ENCODE measurements around the gene ADCYAP1R1.

The ADCYAP1R1 gene

DNA sequence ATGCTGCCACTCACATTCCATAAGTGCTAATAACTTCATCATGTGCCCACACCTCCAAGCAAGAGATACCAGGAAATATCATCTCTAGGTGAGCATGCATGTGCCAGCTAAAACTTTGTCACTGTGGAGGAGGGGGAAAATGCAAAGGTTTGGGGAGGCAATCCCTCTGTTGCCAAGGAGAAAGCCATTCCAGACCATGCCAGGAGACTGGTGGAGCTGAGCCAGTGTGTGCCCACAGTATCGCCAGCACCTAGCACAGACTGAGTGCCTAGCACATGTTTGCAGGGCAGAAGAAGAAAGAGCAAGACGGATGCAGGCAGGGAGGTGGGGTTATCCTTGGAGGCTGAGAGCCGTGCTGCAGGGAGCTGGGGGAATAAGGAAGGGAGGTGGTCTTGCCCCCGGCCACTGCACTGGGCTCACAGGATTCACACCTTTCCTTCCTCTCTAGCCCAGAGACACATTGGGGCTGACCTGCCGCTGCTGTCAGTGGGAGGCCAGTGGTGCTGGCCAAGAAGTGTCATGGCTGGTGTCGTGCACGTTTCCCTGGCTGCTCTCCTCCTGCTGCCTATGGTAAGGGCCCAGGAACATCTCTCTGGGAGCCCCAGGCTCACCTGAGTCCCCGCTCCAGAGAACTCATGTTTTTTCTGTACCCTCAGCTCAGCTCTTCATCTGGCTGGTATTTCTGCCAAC lies 10.8 kb downstream of the ADCYAP1R1 start:
- no peaks in the 10 kb centered on the region for H3K36me3 ChIP-seq (ENCODE audit: insufficient read depth, low read length)
- no peak overlapping the region for H3K9ac ChIP-seq (ENCODE audit: low read depth, low read length)
- DNase-seq (no peak), ATAC-seq (ENCODE audit: insufficient read depth, low read depth) (no peak)
- TF ChIP-seq, protein P1, sequence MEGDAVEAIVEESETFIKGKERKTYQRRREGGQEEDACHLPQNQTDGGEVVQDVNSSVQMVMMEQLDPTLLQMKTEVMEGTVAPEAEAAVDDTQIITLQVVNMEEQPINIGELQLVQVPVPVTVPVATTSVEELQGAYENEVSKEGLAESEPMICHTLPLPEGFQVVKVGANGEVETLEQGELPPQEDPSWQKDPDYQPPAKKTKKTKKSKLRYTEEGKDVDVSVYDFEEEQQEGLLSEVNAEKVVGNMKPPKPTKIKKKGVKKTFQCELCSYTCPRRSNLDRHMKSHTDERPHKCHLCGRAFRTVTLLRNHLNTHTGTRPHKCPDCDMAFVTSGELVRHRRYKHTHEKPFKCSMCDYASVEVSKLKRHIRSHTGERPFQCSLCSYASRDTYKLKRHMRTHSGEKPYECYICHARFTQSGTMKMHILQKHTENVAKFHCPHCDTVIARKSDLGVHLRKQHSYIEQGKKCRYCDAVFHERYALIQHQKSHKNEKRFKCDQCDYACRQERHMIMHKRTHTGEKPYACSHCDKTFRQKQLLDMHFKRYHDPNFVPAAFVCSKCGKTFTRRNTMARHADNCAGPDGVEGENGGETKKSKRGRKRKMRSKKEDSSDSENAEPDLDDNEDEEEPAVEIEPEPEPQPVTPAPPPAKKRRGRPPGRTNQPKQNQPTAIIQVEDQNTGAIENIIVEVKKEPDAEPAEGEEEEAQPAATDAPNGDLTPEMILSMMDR (IDR thresholded peaks at IDR 0.05; ENCODE audit: borderline replicate concordance, extremely low read depth, low read length, poor library complexity, severe bottlenecking): no peak
- no peak for TF ChIP-seq EZH2 (IDR thresholded peaks at IDR 0.05; ENCODE audit: borderline replicate concordance, low read depth, low read length, severe bottlenecking)
- H3K27ac ChIP-seq (ENCODE audit: low read length): no peak overlapping the region
- H3K79me2 ChIP-seq (ENCODE audit: insufficient read depth, low read length): no peaks in the 10 kb centered on the region
- H3K4me1 ChIP-seq (ENCODE audit: insufficient read depth, low read length): no peaks in the 10 kb centered on the region
- H2AFZ ChIP-seq (ENCODE audit: low read depth, low read length): no peak overlapping the region
- H3K9me3 ChIP-seq (ENCODE audit: insufficient read depth, low read length, severe bottlenecking): no peaks in the 10 kb centered on the region
- H3K4me3 ChIP-seq (ENCODE audit: low read depth in 1 of 2, low read length in 2 of 2): no peak overlapping the region
- no peak overlapping the region for H3K4me2 ChIP-seq (ENCODE audit: insufficient read depth, low read length)
- peaks cover 13% of the 10 kb centered on the region for H3K27me3 ChIP-seq (ENCODE audit: insufficient read depth, low read length, poor library complexity)
- H4K20me1 ChIP-seq (ENCODE audit: insufficient read depth, low read length): no peaks in the 10 kb centered on the region

DNA sequence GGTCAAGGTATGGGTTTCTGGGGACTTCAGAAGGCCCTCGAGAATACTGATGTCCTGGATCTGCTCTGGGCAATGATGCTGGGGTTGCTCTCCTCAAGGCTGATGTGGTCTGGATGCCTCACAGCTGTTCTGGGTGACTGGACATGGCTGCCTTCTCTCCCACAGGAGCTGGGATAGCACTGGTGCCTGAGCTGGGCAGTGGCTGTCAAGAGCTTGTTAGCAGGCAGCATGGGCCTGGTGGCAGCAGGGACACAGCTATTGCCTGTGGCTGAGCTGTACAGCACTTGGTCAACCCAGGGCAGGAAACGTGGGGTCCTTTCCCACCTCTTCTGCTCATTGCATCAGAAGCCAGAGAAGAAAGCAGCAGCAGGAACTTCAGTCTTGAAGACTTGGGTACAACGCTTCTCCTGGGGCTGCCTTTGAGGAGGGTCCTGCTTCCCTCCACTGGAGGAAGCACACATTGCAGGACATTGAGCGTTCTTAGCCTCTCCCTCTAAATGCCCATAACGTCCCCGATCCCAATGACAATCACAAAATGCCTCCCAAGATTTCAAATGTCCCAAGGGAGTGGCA lies 13.0 kb downstream of the ADCYAP1R1 start:
- no peak overlapping the region for H2AFZ ChIP-seq (ENCODE audit: low read depth, low read length)
- no peak for TF ChIP-seq EZH2 (IDR thresholded peaks at IDR 0.05; ENCODE audit: borderline replicate concordance, low read depth, low read length, severe bottlenecking)
- TF ChIP-seq, protein P1 (IDR thresholded peaks at IDR 0.05; ENCODE audit: borderline replicate concordance, extremely low read depth, low read length, poor library complexity, severe bottlenecking): no peak
- no peak overlapping the region for H3K9ac ChIP-seq (ENCODE audit: low read depth, low read length)
- H3K36me3 ChIP-seq (ENCODE audit: insufficient read depth, low read length): no peaks in the 10 kb centered on the region
- DNase-seq (no peak), ATAC-seq (ENCODE audit: insufficient read depth, low read depth) (no peak)
- peaks cover 21% of the 10 kb centered on the region for H3K27me3 ChIP-seq (ENCODE audit: insufficient read depth, low read length, poor library complexity)
- no peaks in the 10 kb centered on the region for H4K20me1 ChIP-seq (ENCODE audit: insufficient read depth, low read length)
- H3K27ac ChIP-seq (ENCODE audit: low read length): no peak overlapping the region
- no peaks in the 10 kb centered on the region for H3K4me1 ChIP-seq (ENCODE audit: insufficient read depth, low read length)
- H3K4me2 ChIP-seq (ENCODE audit: insufficient read depth, low read length): no peak overlapping the region
- no peaks in the 10 kb centered on the region for H3K79me2 ChIP-seq (ENCODE audit: insufficient read depth, low read length)
- no peaks in the 10 kb centered on the region for H3K9me3 ChIP-seq (ENCODE audit: insufficient read depth, low read length, severe bottlenecking)
- no peak overlapping the region for H3K4me3 ChIP-seq (ENCODE audit: low read depth in 1 of 2, low read length in 2 of 2)

DNA sequence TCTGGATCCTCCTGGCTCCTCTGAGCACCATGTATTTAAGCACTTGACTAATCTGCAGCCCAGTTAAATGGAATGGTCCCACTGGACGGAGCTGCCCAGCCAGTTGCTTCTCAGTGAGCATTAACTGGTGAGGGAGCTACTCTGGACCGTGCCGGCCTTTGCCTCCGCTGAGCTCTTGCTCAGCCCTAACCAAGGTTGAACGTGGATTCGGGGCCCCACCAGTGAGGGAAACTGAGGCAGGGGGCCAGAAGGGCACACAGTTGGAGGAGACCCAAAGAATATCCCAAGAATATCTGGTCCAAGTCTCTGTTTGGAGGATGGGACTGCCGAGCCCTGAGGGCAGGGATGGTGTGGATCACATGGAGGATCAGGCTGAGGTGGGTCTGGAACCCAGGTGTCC lies 13.7 kb downstream of the ADCYAP1R1 start:
- H3K27me3 ChIP-seq (ENCODE audit: insufficient read depth, low read length, poor library complexity): peaks cover 21% of the 10 kb centered on the region
- no peak overlapping the region for H3K4me2 ChIP-seq (ENCODE audit: insufficient read depth, low read length)
- H3K4me3 ChIP-seq (ENCODE audit: low read depth in 1 of 2, low read length in 2 of 2): no peak overlapping the region
- no peaks in the 10 kb centered on the region for H3K4me1 ChIP-seq (ENCODE audit: insufficient read depth, low read length)
- TF ChIP-seq, protein P1 (IDR thresholded peaks at IDR 0.05; ENCODE audit: borderline replicate concordance, extremely low read depth, low read length, poor library complexity, severe bottlenecking): no peak
- TF ChIP-seq EZH2 (IDR thresholded peaks at IDR 0.05; ENCODE audit: borderline replicate concordance, low read depth, low read length, severe bottlenecking): no peak
- no peak overlapping the region for H2AFZ ChIP-seq (ENCODE audit: low read depth, low read length)
- H3K36me3 ChIP-seq (ENCODE audit: insufficient read depth, low read length): no peaks in the 10 kb centered on the region
- no peak overlapping the region for H3K9ac ChIP-seq (ENCODE audit: low read depth, low read length)
- no peak overlapping the region for H3K27ac ChIP-seq (ENCODE audit: low read length)
- no peaks in the 10 kb centered on the region for H3K79me2 ChIP-seq (ENCODE audit: insufficient read depth, low read length)
- ATAC-seq (ENCODE audit: insufficient read depth, low read depth) (no peak), DNase-seq (no peak)
- H4K20me1 ChIP-seq (ENCODE audit: insufficient read depth, low read length): no peaks in the 10 kb centered on the region
- H3K9me3 ChIP-seq (ENCODE audit: insufficient read depth, low read length, severe bottlenecking): no peaks in the 10 kb centered on the region
